IMR-90 (cell line): ENCODE results near the gene IMMP1L. TPM values are rescaled to one million over a fixed set of nuclear protein-coding genes. Genes with fewer than 3 reads are reported as not detected.

ENCODE experiments used
- ATAC-seq: fragments of 200-7000 bp; cut with Tn5 transposase; 2 replicates; pipeline ENCODE4 v1.9.1; 2020; ENCODE audit warnings: low read depth, mild to moderate bottlenecking, moderate library complexity
- BruUV-seq: library from RNA; stranded (reverse); fragments of 400-500 nt; replicated peaks from 2 replicates; lab custom pipeline; 2021; lab: Mats Ljungman, UMichigan
- CTCF ChIA-PET: fragments of 300-600 bp; formaldehyde crosslinking; extraction: SDS; loops from one replicate; lab custom pipeline; 2021; ENCODE audit warnings: antibody characterized with exemption; lab: Yijun Ruan, JAX
- POLR2A ChIA-PET: fragments of 300-600 bp; sonication (Branson Sonifier 250); formaldehyde crosslinking; loops from one replicate; lab custom pipeline; 2022; ENCODE audit warnings: antibody characterized with exemption; ENCODE audit not compliant: unreplicated experiment; lab: Charles Lee
- DNase-seq: peaks from one replicate; pipeline ENCODE4 v3.0.0; 2013
- H2AFZ ChIP-seq: replicated peaks from 2 replicates; pipeline ENCODE3; 2013; ENCODE audit warnings: low read length, mild to moderate bottlenecking; ENCODE audit not compliant: poor library complexity
- H2AK5ac ChIP-seq: 2 replicates; pipeline ENCODE4 v1.6.1; 2013; ENCODE audit warnings: low read depth, low read length, inconsistent platforms
- H2AK9ac ChIP-seq: replicated peaks from 2 replicates; pipeline ENCODE3; 2013; ENCODE audit warnings: mild to moderate bottlenecking, low read depth, low read length, moderate library complexity; ENCODE audit not compliant: poor library complexity
- H2BK120ac ChIP-seq: 2 replicates; pipeline ENCODE4 v1.6.1; 2013; ENCODE audit warnings: low read depth, low read length, inconsistent platforms
- H2BK15ac ChIP-seq: 3 replicates; pipeline ENCODE4 v1.6.1; 2013; ENCODE audit warnings: low read depth, low read length, inconsistent platforms
- H2BK20ac ChIP-seq: 2 replicates; pipeline ENCODE4 v1.6.1; 2013; ENCODE audit warnings: low read depth, mild to moderate bottlenecking, inconsistent platforms, low read length, moderate library complexity
- H2BK5ac ChIP-seq: 2 replicates; pipeline ENCODE4 v1.6.1; 2013; ENCODE audit warnings: mild to moderate bottlenecking, low read depth, low read length, inconsistent platforms; ENCODE audit not compliant: poor library complexity, severe bottlenecking
- H3K14ac ChIP-seq: replicated peaks from 2 replicates; pipeline ENCODE4 v1.6.1; 2013; ENCODE audit warnings: low read depth, low read length, inconsistent platforms
- H3K18ac ChIP-seq: 2 replicates; pipeline ENCODE4 v1.6.1; 2013; ENCODE audit warnings: low read depth, low read length, control low read depth
- H3K23ac ChIP-seq: 2 replicates; pipeline ENCODE4 v1.6.1; 2013; ENCODE audit warnings: low read depth, low read length, inconsistent platforms
- H3K27ac ChIP-seq: 2 replicates; pipeline ENCODE4 v1.5.1; 2013; ENCODE audit warnings: mild to moderate bottlenecking, control low read depth, low read length; ENCODE audit not compliant: insufficient read depth
- H3K27me3 ChIP-seq: 2 replicates; pipeline ENCODE4 v1.6.1; 2013; ENCODE audit warnings: low read length; ENCODE audit not compliant: control insufficient read depth, insufficient read depth
- H3K36me3 ChIP-seq: 2 replicates; pipeline ENCODE4 v1.6.1; 2013; ENCODE audit warnings: low read length, mixed read lengths; ENCODE audit not compliant: control insufficient read depth, insufficient read depth
- H3K4ac ChIP-seq: 2 replicates; pipeline ENCODE4 v1.6.1; 2013; ENCODE audit warnings: low read depth, low read length, inconsistent platforms
- H3K4me1 ChIP-seq: 2 replicates; pipeline ENCODE4 v1.6.1; 2013; ENCODE audit warnings: low read length, mixed read lengths; ENCODE audit not compliant: control insufficient read depth, insufficient read depth
- H3K4me2 ChIP-seq: 2 replicates; pipeline ENCODE4 v1.6.1; 2013; ENCODE audit warnings: low read depth, mild to moderate bottlenecking, control low read depth, low read length, moderate library complexity
- H3K4me3 ChIP-seq: 2 replicates; pipeline ENCODE4 v1.5.1; 2013; ENCODE audit warnings: low read depth, mild to moderate bottlenecking, control low read depth, low read length, moderate library complexity; ENCODE audit not compliant: insufficient read depth
- H3K56ac ChIP-seq: 2 replicates; pipeline ENCODE4 v1.6.1; 2013; ENCODE audit warnings: low read length, inconsistent platforms; ENCODE audit not compliant: insufficient read depth; ENCODE audit errors: extremely low read depth
- H3K79me1 ChIP-seq, 2 experiments: 2 replicates each; pipeline ENCODE4 v1.6.1; 2013; ENCODE audit warnings: low read length in 2 of 2, inconsistent platforms in 1 of 2, low read depth in 1 of 2
- H3K9ac ChIP-seq: 2 replicates; pipeline ENCODE4 v1.6.1; 2013; ENCODE audit warnings: low read depth, low read length, control low read depth
- H3K9me1 ChIP-seq: 2 replicates; pipeline ENCODE4 v1.6.1; 2013; ENCODE audit warnings: low read length, inconsistent platforms; ENCODE audit not compliant: insufficient read depth
- H3K9me3 ChIP-seq: 2 replicates; pipeline ENCODE4 v1.6.1; 2013; ENCODE audit warnings: low read length; ENCODE audit not compliant: control insufficient read depth, insufficient read depth
- H4K20me1 ChIP-seq: 2 replicates; pipeline ENCODE4 v1.6.1; 2013; ENCODE audit warnings: low read length, inconsistent platforms; ENCODE audit not compliant: insufficient read depth
- H4K5ac ChIP-seq: 2 replicates; pipeline ENCODE4 v1.6.1; 2013; ENCODE audit warnings: mild to moderate bottlenecking, low read depth, low read length, control low read depth
- H4K8ac ChIP-seq, 2 experiments: 2 replicates each; pipeline ENCODE4 v1.6.1; 2013; ENCODE audit warnings: low read depth in 2 of 2, low read length in 2 of 2, control low read depth in 1 of 2, inconsistent platforms in 1 of 2
- H4K91ac ChIP-seq: 2 replicates; pipeline ENCODE4 v1.6.1; 2013; ENCODE audit warnings: low read depth, low read length, inconsistent platforms; ENCODE audit not compliant: insufficient read depth
- BHLHE40 ChIP-seq: fragments of 150-350 bp; IDR thresholded peaks from 2 replicates; pipeline ENCODE4 v1.6.1; 2016; ENCODE audit warnings: mild to moderate bottlenecking, low read depth, low read length
- CEBPB ChIP-seq: IDR thresholded peaks from 2 replicates; pipeline ENCODE4 v1.6.1; 2012; ENCODE audit warnings: low read depth, low read length, improper control_type of control experiment
- CHD1 ChIP-seq: IDR thresholded peaks from 2 replicates; pipeline ENCODE4 v1.6.1; 2012; ENCODE audit warnings: low read depth, low read length, improper control_type of control experiment
- CTCF ChIP-seq: conservative IDR thresholded peaks from 2 replicates; pipeline ENCODE4 v1.5.1; 2012; ENCODE audit warnings: mild to moderate bottlenecking, low read depth, low read length, improper control_type of control experiment
- ELK1 ChIP-seq: fragments of 150-350 bp; IDR thresholded peaks from 2 replicates; pipeline ENCODE4 v1.6.1; 2016; ENCODE audit warnings: low read depth, mild to moderate bottlenecking, low read length, moderate library complexity, borderline replicate concordance
- FOS ChIP-seq: fragments of 150-350 bp; IDR thresholded peaks from 2 replicates; pipeline ENCODE4 v1.6.1; 2016; ENCODE audit warnings: low read depth, low read length
- MAFK ChIP-seq: IDR thresholded peaks from 2 replicates; pipeline ENCODE4 v1.6.1; 2012; ENCODE audit warnings: low read depth, low read length, improper control_type of control experiment
- MAZ ChIP-seq: IDR thresholded peaks from 2 replicates; pipeline ENCODE4 v1.6.1; 2012; ENCODE audit warnings: low read depth, mild to moderate bottlenecking, low read length, improper control_type of control experiment, moderate library complexity, borderline replicate concordance
- MXI1 ChIP-seq: IDR thresholded peaks from 2 replicates; pipeline ENCODE4 v1.6.1; 2012; ENCODE audit warnings: low read depth, mild to moderate bottlenecking, low read length, moderate library complexity, borderline replicate concordance
- NFE2L2 ChIP-seq: fragments of 150-350 bp; IDR thresholded peaks from 2 replicates; pipeline ENCODE4 v1.6.1; 2016; ENCODE audit warnings: low read depth, mild to moderate bottlenecking, low read length
- POLR2A ChIP-seq: IDR thresholded peaks from 2 replicates; pipeline ENCODE4 v1.6.1; 2012; ENCODE audit warnings: mild to moderate bottlenecking, low read depth, low read length
- RAD21 ChIP-seq: IDR thresholded peaks from 2 replicates; pipeline ENCODE4 v1.6.1; 2012; ENCODE audit warnings: low read length, improper control_type of control experiment
- RCOR1 ChIP-seq: IDR thresholded peaks from 2 replicates; pipeline ENCODE4 v1.6.1; 2012; ENCODE audit warnings: mild to moderate bottlenecking, low read length, improper control_type of control experiment; ENCODE audit not compliant: insufficient replicate concordance
- RFX5 ChIP-seq: IDR thresholded peaks from 2 replicates; pipeline ENCODE4 v1.8.0; 2012; ENCODE audit warnings: low read depth, mild to moderate bottlenecking, low read length, moderate library complexity
- SMC3 ChIP-seq: fragments of 150-350 bp; IDR thresholded peaks from 2 replicates; pipeline ENCODE4 v1.6.1; 2016; ENCODE audit warnings: low read depth, mild to moderate bottlenecking, antibody characterized with exemption, low read length, moderate library complexity
- WGBS, 2 experiments: methylation state at CpG; one replicate each; pipeline versions ENCODE4 v1.1.5 to v1.1.7; 2013; ENCODE audit warnings: missing lambda C conversion rate in 2 of 2; ENCODE audit not compliant: insufficient read length in 1 of 2; ENCODE audit errors: extremely low coverage in 2 of 2; 5-methylcytosine and 5-hydroxymethylcytosine counted together
- dilution Hi-C: fragments of 300-500 bp; cut with HindIII; formaldehyde crosslinking; loops from one replicate; pipeline ENCODE4 v1.14.3; 2018; ENCODE audit warnings: low sequenced_read_pairs; ENCODE audit not compliant: unreplicated experiment
- in situ Hi-C: fragments of 300-500 bp; cut with MboI; formaldehyde crosslinking; loops from 3 replicates; pipeline ENCODE4 v1.14.3; 2019; ENCODE audit warnings: low sequenced_read_pairs, inconsistent platforms, mixed read lengths
- intact Hi-C: fragments of 100-400 bp; cut with micrococcal nuclease; formaldehyde crosslinking; loops from 2 replicates; pipeline ENCODE4 v1.10.0; 2022
- polyA plus RNA-seq, 3 experiments: library from polyadenylated mRNA; depleted of rRNA; stranded (reverse); fragments of >200 nt; gene quantifications; 2 replicates each; pipeline ENCODE4 v1.2.3, GENCODE V29; 2012; ENCODE audit warnings: low replicate concordance in 1 of 3
- total RNA-seq: library from RNA; depleted of rRNA; stranded (reverse); fragments of >200 nt; gene quantifications from 2 replicates; pipeline ENCODE4 v1.2.3, GENCODE V29; 2012
- TF ChIP-seq, protein P1 (sequence below): fragments of 150-350 bp; IDR thresholded peaks from 2 replicates; pipeline ENCODE4 v1.6.1; 2017; ENCODE audit warnings: mild to moderate bottlenecking, antibody characterized with exemption, low read length, low read depth

The IMMP1L gene
- total and polyA plus RNA-seq, 2 of the 4 experiments (the other 2 are of a cell fraction) = 5.0 to 10.7 TPM

- CTCF ChIA-PET = no interaction called here
- no peak overlapping the region for H3K4me3 ChIP-seq
- no peaks in the 10 kb centered on the region for H3K9me3 ChIP-seq
- H3K14ac ChIP-seq = no peak overlapping the region
- no peak overlapping the region for H3K23ac ChIP-seq
- H3K18ac ChIP-seq = no peak overlapping the region
- intact Hi-C loops = no loop called here
- no peak overlapping the region for H4K5ac ChIP-seq
- DNase-seq (no peak), ATAC-seq (no peak)
- H3K9ac ChIP-seq = no peak overlapping the region
- H3K4ac ChIP-seq = no peak overlapping the region
- no peak overlapping the region for H2AFZ ChIP-seq
- no peak overlapping the region for H2BK15ac ChIP-seq
- H2BK20ac ChIP-seq = no peak overlapping the region
- H2BK5ac ChIP-seq = no peak overlapping the region
- BruUV-seq = no TSS peak
- no peak overlapping the region for H4K8ac ChIP-seq
- no peaks in the 10 kb centered on the region for H3K27me3 ChIP-seq
- H2AK9ac ChIP-seq = no peak overlapping the region
- dilution Hi-C loops = no loop called here
- no peaks in the 10 kb centered on the region for H3K4me1 ChIP-seq
- H3K4me2 ChIP-seq = no peak overlapping the region
- in situ Hi-C loops = no loop called here
- no peak overlapping the region for H2AK5ac ChIP-seq
- no peaks in the 10 kb centered on the region; a peak in 1 of 4 replicates for H3K79me1 ChIP-seq
- peaks cover 3% of the 10 kb centered on the region for H3K9me1 ChIP-seq
- H4K20me1 ChIP-seq = no peaks in the 10 kb centered on the region
- no peak overlapping the region for H3K56ac ChIP-seq
- no CpG with 5 or more reads among the region's 1 CpG for WGBS, 2 experiments
- TF ChIP-seq RCOR1 = no peak
- no peak for TF ChIP-seq FOS
- TF ChIP-seq NFE2L2 = no peak
- TF ChIP-seq RAD21 = no peak
- no peak for TF ChIP-seq CHD1
- TF ChIP-seq MAFK = no peak
- TF ChIP-seq POLR2A = no peak
- no peak for TF ChIP-seq CEBPB
- TF ChIP-seq RFX5 = no peak
- TF ChIP-seq CTCF = no peak
- TF ChIP-seq MXI1 = no peak
- TF ChIP-seq MAZ = no peak
- no peak for TF ChIP-seq ELK1
- TF ChIP-seq, protein P1, sequence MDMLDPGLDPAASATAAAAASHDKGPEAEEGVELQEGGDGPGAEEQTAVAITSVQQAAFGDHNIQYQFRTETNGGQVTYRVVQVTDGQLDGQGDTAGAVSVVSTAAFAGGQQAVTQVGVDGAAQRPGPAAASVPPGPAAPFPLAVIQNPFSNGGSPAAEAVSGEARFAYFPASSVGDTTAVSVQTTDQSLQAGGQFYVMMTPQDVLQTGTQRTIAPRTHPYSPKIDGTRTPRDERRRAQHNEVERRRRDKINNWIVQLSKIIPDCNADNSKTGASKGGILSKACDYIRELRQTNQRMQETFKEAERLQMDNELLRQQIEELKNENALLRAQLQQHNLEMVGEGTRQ = no peak
- TF ChIP-seq SMC3 = no peak
- no peak for TF ChIP-seq BHLHE40
- no peak overlapping the region for H4K91ac ChIP-seq
- POLR2A ChIA-PET = no interaction called here
- no peaks in the 10 kb centered on the region for H3K36me3 ChIP-seq
- no peak overlapping the region for H2BK120ac ChIP-seq
- no peak overlapping the region for H3K27ac ChIP-seq
Measured at GRCh38 chr11:31531293-31531692, 21.9 kb upstream of the IMMP1L start.
